HEK293 (cell line): ENCODE data around the gene TIMP2.

Experiments
- BCL11A ChIP-seq: fragments of 450-650 bp; formaldehyde crosslinking; IDR thresholded peaks from 2 replicates; pipeline ENCODE4 v1.5.1; 2016; ENCODE audit warnings: low read depth, missing biosample characterization, missing genetic modification characterization
- KLF7 ChIP-seq: fragments of 450-650 bp; formaldehyde crosslinking; IDR thresholded peaks from 2 replicates; pipeline ENCODE4 v1.5.1; 2016; ENCODE audit warnings: missing biosample characterization, missing genetic modification characterization, borderline replicate concordance
- SCRT1 ChIP-seq: fragments of 450-650 bp; formaldehyde crosslinking; IDR thresholded peaks from 2 replicates; pipeline ENCODE4 v1.5.1; 2016; ENCODE audit warnings: missing biosample characterization, missing genetic modification characterization, borderline replicate concordance
- SETDB1 ChIP-seq: IDR thresholded peaks from one replicate; pipeline ENCODE4 v1.6.1; 2017; ENCODE audit warnings: mild to moderate bottlenecking, low read length, moderate library complexity, mixed read lengths; ENCODE audit not compliant: insufficient read length
- YY2 ChIP-seq: fragments of 450-650 bp; formaldehyde crosslinking; IDR thresholded peaks from 2 replicates; pipeline ENCODE4 v1.5.1; 2016; ENCODE audit warnings: missing biosample characterization, missing genetic modification characterization
- ZFP3 ChIP-seq: fragments of 450-650 bp; formaldehyde crosslinking; IDR thresholded peaks from 2 replicates; pipeline ENCODE4 v1.5.1; 2016; ENCODE audit warnings: low read depth, missing biosample characterization, missing genetic modification characterization
- ZFP41 ChIP-seq: fragments of 450-650 bp; formaldehyde crosslinking; IDR thresholded peaks from 2 replicates; pipeline ENCODE4 v1.5.1; 2016; ENCODE audit warnings: missing biosample characterization, missing genetic modification characterization, borderline replicate concordance
- ZNF114 ChIP-seq: fragments of 450-650 bp; formaldehyde crosslinking; IDR thresholded peaks from 2 replicates; pipeline ENCODE4 v1.5.0; 2017; ENCODE audit warnings: missing biosample characterization, missing genetic modification characterization
- ZNF155 ChIP-seq: fragments of 450-650 bp; formaldehyde crosslinking; IDR thresholded peaks from 2 replicates; pipeline ENCODE4 v1.5.1; 2016; ENCODE audit warnings: missing biosample characterization, missing genetic modification characterization
- ZNF175 ChIP-seq: fragments of 450-650 bp; formaldehyde crosslinking; IDR thresholded peaks from 2 replicates; pipeline ENCODE4 v1.5.1; 2016; ENCODE audit warnings: missing biosample characterization, missing genetic modification characterization
- ZNF239 ChIP-seq: fragments of 450-650 bp; formaldehyde crosslinking; IDR thresholded peaks from 2 replicates; pipeline ENCODE4 v1.5.1; 2016; ENCODE audit warnings: missing biosample characterization, missing genetic modification characterization
- ZNF292 ChIP-seq: fragments of 450-650 bp; formaldehyde crosslinking; IDR thresholded peaks from 2 replicates; pipeline ENCODE4 v1.5.1; 2016; ENCODE audit warnings: low read depth, missing biosample characterization, missing genetic modification characterization, borderline replicate concordance
- ZNF404 ChIP-seq: fragments of 450-650 bp; formaldehyde crosslinking; IDR thresholded peaks from 2 replicates; pipeline ENCODE4 v1.5.1; 2017; ENCODE audit warnings: missing biosample characterization, missing genetic modification characterization
- ZNF416 ChIP-seq: fragments of 450-650 bp; formaldehyde crosslinking; IDR thresholded peaks from 2 replicates; pipeline ENCODE4 v1.5.1; 2016; ENCODE audit warnings: missing biosample characterization, missing genetic modification characterization
- TF ChIP-seq, protein P1 (sequence below): fragments of 450-650 bp; formaldehyde crosslinking; IDR thresholded peaks from 2 replicates; pipeline ENCODE4 v1.5.1; 2016; ENCODE audit warnings: missing biosample characterization, missing genetic modification characterization
- TF ChIP-seq, protein P2 (sequence below): fragments of 450-650 bp; formaldehyde crosslinking; IDR thresholded peaks from 2 replicates; pipeline ENCODE4 v1.5.1; 2016; ENCODE audit warnings: missing biosample characterization, missing genetic modification characterization
- TF ChIP-seq, protein P3 (sequence below): fragments of 450-650 bp; formaldehyde crosslinking; IDR thresholded peaks from 2 replicates; pipeline ENCODE4 v1.5.1; 2017; ENCODE audit warnings: missing biosample characterization, mild to moderate bottlenecking, missing genetic modification characterization, moderate library complexity
- TF ChIP-seq, protein P4 (sequence below): fragments of 450-650 bp; IDR thresholded peaks from 2 replicates; pipeline ENCODE4 v1.5.1; 2018; ENCODE audit warnings: missing biosample characterization, mild to moderate bottlenecking, missing genetic modification characterization
- TF ChIP-seq, protein P5 (sequence below): fragments of 450-650 bp; formaldehyde crosslinking; IDR thresholded peaks from 2 replicates; pipeline ENCODE4 v1.5.1; 2016; ENCODE audit warnings: missing biosample characterization, missing genetic modification characterization, borderline replicate concordance
- TF ChIP-seq, protein P6 (sequence below): fragments of 450-650 bp; formaldehyde crosslinking; IDR thresholded peaks from 2 replicates; pipeline ENCODE4 v1.5.1; 2017; ENCODE audit warnings: missing biosample characterization, missing genetic modification characterization

Gene TIMP2

DNA sequence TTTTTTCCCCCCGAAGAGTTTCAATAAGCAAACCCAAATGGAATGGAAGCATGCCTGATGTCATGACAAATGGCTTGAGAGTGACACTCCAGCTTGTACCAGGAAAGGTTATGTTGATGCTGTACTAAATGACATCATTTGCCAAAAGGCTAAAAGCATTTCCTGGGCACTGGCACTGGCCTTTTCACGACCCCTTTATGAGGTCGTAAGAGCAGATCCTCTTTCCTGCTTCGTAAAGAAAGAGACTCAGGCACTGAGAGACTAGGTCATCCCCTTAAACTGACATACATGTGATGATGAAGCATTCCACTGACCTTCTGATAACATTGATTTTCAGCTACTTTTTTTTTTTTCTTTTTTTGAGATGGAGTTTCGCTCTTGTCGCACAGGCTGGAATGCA is 52.7 kb downstream of the TIMP2 start (continued):
- TF ChIP-seq, protein P1, sequence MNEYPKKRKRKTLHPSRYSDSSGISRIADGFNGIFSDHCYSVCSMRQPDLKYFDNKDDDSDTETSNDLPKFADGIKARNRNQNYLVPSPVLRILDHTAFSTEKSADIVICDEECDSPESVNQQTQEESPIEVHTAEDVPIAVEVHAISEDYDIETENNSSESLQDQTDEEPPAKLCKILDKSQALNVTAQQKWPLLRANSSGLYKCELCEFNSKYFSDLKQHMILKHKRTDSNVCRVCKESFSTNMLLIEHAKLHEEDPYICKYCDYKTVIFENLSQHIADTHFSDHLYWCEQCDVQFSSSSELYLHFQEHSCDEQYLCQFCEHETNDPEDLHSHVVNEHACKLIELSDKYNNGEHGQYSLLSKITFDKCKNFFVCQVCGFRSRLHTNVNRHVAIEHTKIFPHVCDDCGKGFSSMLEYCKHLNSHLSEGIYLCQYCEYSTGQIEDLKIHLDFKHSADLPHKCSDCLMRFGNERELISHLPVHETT (tag by site-specific recombination) = peak; percentile 30; the same call in 1 of the 2 replicates
- TF ChIP-seq ZNF175 (tag by site-specific recombination) = no peak
- TF ChIP-seq, protein P2, sequence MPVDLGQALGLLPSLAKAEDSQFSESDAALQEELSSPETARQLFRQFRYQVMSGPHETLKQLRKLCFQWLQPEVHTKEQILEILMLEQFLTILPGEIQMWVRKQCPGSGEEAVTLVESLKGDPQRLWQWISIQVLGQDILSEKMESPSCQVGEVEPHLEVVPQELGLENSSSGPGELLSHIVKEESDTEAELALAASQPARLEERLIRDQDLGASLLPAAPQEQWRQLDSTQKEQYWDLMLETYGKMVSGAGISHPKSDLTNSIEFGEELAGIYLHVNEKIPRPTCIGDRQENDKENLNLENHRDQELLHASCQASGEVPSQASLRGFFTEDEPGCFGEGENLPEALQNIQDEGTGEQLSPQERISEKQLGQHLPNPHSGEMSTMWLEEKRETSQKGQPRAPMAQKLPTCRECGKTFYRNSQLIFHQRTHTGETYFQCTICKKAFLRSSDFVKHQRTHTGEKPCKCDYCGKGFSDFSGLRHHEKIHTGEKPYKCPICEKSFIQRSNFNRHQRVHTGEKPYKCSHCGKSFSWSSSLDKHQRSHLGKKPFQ (tag by site-specific recombination) = no peak
- TF ChIP-seq, protein P3, sequence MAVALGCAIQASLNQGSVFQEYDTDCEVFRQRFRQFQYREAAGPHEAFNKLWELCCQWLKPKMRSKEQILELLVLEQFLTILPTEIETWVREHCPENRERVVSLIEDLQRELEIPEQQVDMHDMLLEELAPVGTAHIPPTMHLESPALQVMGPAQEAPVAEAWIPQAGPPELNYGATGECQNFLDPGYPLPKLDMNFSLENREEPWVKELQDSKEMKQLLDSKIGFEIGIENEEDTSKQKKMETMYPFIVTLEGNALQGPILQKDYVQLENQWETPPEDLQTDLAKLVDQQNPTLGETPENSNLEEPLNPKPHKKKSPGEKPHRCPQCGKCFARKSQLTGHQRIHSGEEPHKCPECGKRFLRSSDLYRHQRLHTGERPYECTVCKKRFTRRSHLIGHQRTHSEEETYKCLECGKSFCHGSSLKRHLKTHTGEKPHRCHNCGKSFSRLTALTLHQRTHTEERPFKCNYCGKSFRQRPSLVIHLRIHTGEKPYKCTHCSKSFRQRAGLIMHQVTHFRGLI (tag by site-specific recombination) = no peak
- TF ChIP-seq ZFP3 (tag by site-specific recombination) = no peak
- TF ChIP-seq SETDB1 = no peak
- TF ChIP-seq ZNF416 = no peak
- no peak for TF ChIP-seq ZNF239 (tag by site-specific recombination)
- TF ChIP-seq YY2 (tag by site-specific recombination) = no peak
- no peak for TF ChIP-seq ZNF114
- TF ChIP-seq, protein P4, sequence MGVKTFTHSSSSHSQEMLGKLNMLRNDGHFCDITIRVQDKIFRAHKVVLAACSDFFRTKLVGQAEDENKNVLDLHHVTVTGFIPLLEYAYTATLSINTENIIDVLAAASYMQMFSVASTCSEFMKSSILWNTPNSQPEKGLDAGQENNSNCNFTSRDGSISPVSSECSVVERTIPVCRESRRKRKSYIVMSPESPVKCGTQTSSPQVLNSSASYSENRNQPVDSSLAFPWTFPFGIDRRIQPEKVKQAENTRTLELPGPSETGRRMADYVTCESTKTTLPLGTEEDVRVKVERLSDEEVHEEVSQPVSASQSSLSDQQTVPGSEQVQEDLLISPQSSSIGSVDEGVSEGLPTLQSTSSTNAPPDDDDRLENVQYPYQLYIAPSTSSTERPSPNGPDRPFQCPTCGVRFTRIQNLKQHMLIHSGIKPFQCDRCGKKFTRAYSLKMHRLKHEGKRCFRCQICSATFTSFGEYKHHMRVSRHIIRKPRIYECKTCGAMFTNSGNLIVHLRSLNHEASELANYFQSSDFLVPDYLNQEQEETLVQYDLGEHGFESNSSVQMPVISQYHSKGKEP (tag by site-specific recombination) = no peak
- TF ChIP-seq, protein P5, sequence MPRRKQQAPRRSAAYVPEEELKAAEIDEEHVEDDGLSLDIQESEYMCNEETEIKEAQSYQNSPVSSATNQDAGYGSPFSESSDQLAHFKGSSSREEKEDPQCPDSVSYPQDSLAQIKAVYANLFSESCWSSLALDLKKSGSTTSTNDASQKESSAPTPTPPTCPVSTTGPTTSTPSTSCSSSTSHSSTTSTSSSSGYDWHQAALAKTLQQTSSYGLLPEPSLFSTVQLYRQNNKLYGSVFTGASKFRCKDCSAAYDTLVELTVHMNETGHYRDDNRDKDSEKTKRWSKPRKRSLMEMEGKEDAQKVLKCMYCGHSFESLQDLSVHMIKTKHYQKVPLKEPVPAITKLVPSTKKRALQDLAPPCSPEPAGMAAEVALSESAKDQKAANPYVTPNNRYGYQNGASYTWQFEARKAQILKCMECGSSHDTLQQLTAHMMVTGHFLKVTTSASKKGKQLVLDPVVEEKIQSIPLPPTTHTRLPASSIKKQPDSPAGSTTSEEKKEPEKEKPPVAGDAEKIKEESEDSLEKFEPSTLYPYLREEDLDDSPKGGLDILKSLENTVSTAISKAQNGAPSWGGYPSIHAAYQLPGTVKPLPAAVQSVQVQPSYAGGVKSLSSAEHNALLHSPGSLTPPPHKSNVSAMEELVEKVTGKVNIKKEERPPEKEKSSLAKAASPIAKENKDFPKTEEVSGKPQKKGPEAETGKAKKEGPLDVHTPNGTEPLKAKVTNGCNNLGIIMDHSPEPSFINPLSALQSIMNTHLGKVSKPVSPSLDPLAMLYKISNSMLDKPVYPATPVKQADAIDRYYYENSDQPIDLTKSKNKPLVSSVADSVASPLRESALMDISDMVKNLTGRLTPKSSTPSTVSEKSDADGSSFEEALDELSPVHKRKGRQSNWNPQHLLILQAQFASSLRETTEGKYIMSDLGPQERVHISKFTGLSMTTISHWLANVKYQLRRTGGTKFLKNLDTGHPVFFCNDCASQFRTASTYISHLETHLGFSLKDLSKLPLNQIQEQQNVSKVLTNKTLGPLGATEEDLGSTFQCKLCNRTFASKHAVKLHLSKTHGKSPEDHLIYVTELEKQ (tag by site-specific recombination) = peak; percentile 43; the same call in 1 of the 2 replicates
- TF ChIP-seq ZNF404 (tag by site-specific recombination) = no peak
- no peak for TF ChIP-seq SCRT1 (tag by site-specific recombination)
- TF ChIP-seq, protein P6, sequence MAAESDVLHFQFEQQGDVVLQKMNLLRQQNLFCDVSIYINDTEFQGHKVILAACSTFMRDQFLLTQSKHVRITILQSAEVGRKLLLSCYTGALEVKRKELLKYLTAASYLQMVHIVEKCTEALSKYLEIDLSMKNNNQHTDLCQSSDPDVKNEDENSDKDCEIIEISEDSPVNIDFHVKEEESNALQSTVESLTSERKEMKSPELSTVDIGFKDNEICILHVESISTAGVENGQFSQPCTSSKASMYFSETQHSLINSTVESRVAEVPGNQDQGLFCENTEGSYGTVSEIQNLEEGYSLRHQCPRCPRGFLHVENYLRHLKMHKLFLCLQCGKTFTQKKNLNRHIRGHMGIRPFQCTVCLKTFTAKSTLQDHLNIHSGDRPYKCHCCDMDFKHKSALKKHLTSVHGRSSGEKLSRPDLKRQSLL = no peak
- no peak for TF ChIP-seq ZFP41 (tag by site-specific recombination)
- no peak for TF ChIP-seq ZNF292 (tag by site-specific recombination)
- no peak for TF ChIP-seq KLF7
- no peak for TF ChIP-seq ZNF155
- TF ChIP-seq BCL11A (tag by site-specific recombination) = no peak
